HG03097 (cell line): ENCODE measurements around the gene RDX.

Experiments used
- ATAC-seq: cut with Tn5 transposase; IDR thresholded peaks from one replicate; pipeline ENCODE4 v1.9.1; 2021; ENCODE audit not compliant: unreplicated experiment, low FRiP score

RDX gene

DNA sequence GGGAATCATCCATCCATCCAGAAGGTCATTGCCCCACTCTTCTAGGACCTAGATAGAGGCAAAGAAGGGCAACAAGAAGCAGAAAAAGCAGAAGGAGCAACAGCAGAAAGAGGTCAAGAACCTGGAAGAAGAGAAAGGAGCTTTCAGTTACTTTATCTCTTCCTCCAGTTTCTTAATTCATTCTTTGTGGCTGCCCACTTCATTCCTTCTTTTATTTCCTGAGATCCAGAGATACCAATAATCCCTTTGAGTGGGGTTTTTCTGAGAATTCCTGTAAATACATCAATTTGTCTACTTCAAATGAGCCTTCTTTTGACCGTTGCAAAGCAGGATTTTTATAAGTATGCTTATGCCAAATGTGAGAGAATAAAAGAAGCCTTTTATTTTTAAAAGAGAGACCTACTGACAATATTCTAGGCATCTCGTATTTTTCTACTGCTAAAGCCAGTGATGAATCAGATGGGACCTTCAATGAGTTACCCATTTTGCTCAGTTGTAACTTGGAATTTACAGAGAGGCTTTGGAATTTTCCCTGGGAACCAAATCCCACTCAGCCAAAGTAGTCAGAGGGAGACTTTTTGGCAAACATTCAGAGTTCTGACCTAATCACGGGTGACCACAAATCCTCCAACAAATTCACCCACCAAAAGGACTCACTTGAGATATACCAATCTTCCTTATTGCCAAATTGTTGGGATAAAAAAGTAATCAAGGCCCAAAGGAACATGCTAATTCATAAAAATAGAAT lies 148.3 kb downstream of the RDX start:
- ATAC-seq: no peak

DNA sequence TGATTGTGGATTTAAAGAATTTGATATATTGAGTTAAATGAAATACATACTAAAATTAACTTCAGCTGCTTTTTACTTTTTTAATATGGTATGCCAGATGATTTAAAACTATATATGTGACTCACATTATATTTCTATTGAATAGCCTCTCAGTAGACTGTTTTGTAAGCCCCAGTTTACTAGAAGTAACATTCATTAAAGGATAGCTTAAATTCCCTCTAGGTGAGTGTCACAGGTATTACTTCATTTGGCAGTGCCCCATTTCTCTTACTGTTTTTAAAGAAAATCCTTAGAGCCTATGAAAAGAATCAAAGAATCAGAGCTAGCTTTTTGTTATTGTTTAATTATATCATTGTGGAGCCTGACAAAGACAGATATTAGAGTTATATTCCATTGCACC lies 154.6 kb downstream of the RDX start:
- ATAC-seq: no peak

DNA sequence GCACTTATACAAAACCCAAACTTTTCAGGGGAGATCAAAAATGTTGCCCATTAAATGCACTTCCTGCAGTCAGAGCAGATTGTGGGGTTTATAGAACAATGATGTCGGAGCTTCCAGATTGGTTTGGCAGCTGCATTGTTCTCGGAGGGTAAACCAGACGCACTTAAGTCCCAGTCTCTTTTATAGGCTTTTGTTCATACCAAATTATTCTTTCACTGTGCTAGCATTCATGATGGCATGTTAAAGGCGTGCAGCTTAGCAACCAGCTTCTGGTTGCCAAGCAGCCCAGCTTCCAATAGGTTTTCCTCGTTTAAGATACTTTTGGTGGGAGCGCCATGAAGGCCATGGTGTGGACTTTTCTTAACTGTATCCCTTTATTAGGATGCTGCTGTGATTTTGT lies 162.3 kb downstream of the RDX start:
- ATAC-seq: no peak

DNA sequence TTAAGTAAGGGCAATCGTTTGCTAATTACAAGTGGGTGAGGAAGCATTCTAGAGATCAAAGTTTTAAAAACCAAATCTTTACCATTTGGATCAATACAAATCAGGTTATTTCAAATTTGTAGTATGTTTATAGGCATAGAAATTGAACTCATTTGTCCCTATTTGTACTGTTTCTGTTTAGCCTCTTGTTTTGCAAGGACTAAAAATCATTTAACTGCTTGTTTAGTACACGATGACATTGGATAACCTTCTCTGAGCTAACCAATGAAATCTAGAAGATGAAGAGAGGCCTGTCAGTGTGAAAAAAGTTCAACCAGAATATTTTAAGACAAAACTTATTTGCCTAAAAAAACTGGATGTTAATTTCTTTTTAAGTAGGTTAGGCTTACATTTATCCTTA lies 163.3 kb downstream of the RDX start:
- ATAC-seq: no peak

DNA sequence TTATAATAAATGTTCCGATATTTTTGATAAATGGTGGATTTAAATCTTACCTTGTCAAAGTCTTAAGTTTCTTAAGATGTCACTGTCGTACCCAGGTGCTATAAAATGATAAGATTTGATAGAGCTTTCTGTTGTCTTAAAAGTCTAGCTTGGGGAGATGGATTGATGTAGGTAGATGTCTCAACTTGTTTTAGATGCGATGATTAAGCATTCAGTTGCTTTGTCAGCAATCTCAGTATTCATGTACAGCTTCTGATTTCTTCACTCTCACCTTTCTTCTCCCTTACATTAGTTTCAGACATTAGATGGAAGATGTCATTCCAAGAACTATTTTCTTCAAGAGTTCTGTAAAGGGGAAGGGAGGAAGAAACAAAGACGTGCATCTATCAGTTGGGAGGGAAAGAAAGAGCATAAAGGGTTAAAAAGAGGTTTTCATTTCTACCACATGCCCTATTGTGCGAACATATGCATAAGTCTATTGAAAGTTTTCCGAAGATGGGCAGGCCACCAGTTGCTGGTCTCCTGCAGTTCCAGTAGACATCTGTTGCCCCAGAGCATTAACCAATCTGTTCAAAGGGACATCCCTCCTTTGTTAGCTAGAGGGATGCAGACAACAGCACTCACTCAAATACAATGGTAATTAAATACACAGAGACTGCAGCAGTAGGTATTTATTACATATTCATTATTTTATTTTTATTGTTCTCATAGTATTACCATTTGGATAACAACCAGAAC lies 164.9 kb downstream of the RDX start:
- ATAC-seq: no peak

DNA sequence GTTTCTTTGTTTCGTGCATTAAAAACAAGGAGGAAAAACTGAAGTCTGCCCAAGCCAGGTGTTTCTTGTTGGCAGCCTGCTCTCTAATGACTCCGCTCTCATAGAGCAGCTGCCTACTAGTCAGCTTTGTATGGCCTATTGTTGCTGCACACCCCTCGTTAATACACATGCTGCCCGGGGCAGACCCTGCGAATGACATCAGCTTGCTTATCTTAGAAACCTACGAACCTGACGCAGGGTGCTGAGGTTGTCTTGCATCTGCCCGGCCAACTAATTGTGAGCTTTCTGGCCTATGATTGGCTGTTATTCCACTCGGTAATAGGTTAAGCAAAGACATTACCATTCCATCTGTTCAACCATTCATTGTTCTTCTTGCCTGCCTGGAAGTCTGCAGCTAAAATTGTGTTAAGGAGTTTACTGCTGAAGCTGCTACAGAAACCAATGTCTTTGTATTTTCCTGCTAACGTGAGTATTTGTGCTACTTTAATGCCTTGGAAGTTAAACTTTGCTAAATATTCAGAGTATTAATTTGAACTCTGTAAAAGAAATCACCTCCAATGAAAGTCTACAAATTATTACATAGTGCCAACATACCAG lies 165.7 kb downstream of the RDX start:
- no peak for ATAC-seq

DNA sequence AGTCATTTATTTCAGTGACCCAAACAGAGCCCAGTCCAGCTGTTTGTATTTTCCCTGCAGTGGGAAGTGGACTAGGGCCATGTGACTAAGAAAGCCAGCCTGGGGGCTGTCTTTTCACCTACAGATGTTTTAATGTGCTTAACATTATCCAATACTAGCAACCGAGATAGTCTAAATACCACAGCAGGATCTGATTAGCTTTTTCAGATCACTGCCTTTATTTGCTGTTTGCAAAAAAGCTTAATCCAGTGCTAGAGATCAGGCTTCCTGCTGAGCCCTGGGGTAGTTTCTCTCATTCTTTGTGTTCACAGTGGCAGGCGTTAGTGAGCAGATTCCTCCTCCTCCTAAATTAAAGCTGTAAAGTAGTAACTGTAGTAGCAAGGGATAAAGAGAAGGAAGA lies 168.3 kb downstream of the RDX start:
- ATAC-seq: no peak

DNA sequence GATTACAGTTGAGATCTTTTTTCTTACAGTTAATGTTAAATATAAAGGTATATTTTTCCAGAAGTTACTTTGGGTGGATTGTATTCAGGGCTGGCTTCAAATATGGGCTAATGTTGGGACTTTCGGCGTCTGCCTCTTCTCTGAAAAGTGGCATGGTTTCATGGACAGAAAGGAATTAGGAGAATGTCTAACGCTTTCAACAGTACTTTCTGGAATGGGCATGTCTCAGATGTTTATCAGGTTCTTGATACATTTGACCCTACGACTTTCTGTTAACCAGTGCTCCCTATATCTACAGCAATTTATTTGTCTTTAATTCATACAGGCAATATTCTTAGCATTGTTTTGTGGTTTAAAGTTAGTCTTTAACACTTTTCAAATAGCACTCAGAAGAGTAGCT lies 169.5 kb downstream of the RDX start:
- ATAC-seq: no peak

DNA sequence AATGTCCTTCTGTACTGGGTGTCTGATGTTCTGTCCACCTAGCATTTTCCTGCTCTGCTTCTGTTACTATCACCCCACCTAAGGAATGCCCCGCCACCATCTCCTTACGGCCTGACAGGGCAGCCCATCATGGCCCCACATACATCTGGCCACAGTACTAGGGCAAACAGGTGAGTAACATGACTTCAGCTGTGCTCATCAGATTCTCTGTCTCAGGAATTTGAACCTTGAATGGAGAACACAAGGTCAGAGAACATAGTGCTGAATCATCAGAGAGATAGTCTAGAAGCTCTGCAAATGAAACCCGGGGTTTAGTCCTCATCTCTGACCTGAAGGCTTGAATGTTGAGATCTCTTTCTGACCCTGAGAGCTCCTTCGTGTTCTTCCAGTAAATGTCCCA lies 170.8 kb downstream of the RDX start:
- ATAC-seq: no peak
